ENCODE results near the gene TMEM131. TPM values are rescaled to one million over a fixed set of nuclear protein-coding genes. Genes with fewer than 3 reads are reported as not detected.
"Not testable (repeated sequence)": the region's sequence is repeated elsewhere in the genome, so short reads cannot be mapped to it uniquely, and the experiment has no call there.

TMEM131 gene
- total RNA-seq, 2 experiments from 2014 or later = 17.4 to 32.3 TPM

DNA sequence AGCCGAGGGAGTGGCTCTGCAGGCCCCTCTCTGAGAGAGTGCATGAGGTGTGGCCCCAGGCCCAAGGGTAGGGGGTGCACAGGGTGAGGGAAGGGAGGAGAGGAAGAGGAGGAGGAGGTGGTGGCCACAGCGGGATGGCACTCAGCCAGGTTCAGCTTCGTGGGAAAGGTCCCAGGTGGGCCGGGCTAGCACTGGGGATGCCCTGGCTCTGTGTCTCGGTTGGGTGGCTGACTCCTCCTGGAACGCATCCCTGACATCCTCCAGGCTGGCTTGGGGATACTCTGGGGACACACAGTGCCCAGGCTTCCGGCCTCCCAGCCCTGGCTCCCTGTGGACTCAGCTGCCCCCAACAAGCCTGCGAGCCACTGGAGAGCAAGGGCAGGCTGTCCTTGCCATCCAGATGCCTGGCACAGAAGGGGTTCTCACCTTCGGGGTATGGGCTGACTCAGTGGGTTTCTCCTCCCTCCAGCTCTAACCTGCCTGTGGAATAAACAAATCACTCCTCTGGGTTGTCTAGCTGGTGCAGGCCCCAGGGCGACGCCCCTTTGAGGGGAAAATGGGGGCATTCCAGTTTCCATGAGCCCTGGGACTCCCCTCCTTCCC is 283.0 kb downstream of the TMEM131 start:
- peaks cover 27% of the 10 kb centered on the region for H3K4me1 ChIP-seq (ENCODE audit: insufficient read depth, low read length, poor library complexity, severe bottlenecking)
- H3K79me2 ChIP-seq (ENCODE audit: insufficient read depth, low read depth, low read length) = peaks cover 8% of the 10 kb centered on the region; the same call in 1 of the 2 replicates
- POLR2A ChIA-PET = interaction anchor here (0.5 to 2.3 kb wide), 2 partner anchors 28 to 33 kb away, joined by 3 to 5 read pairs; no protein-coding TSS in a partner anchor
- peak overlapping the region; percentile 69 for H3K4me3 ChIP-seq (ENCODE audit: low read depth, low read length, poor library complexity, severe bottlenecking)
- TF ChIP-seq EZH2phosphoT487 (IDR thresholded peaks at IDR 0.05; ENCODE audit: borderline replicate concordance, low read depth, low read length) (no peak), CTCF (conservative IDR thresholded peaks at IDR 0.05; ENCODE audit: low read length) (no peak)
- peak overlapping the region; percentile 73 for H3K4me2 ChIP-seq (ENCODE audit: low read length)
- intact Hi-C loops (cut with micrococcal nuclease; ENCODE audit: unreplicated experiment) = loop anchor here (5.0 kb wide), 1 partner anchor 675 kb away; no protein-coding TSS in a partner anchor
- BruUV-seq (replicated peaks) = no TSS peak
- CTCF ChIA-PET (ENCODE audit: unreplicated experiment) = interaction anchor here (0.6 kb wide), 1 partner anchor 24 kb away, joined by 3 read pairs; no protein-coding TSS in a partner anchor
- no peaks in the 10 kb centered on the region for H3K9me3 ChIP-seq (ENCODE audit: low read length)
- H3K9me2 ChIP-seq (ENCODE audit: insufficient read depth, low read length) = no peaks in the 10 kb centered on the region
- DNase-seq (ENCODE audit: low spot score) = peak; percentile 11
- H3K36me3 ChIP-seq (ENCODE audit: insufficient read depth, low read length) = no peaks in the 10 kb centered on the region
- peak overlapping the region; percentile 92 for H2AFZ ChIP-seq (ENCODE audit: low read length)
- peak overlapping the region; percentile 20 for H3K27ac ChIP-seq (ENCODE audit: low read depth, low read length, poor library complexity, severe bottlenecking)
- H4K20me1 ChIP-seq (ENCODE audit: insufficient read depth, low read length) = no peaks in the 10 kb centered on the region

DNA sequence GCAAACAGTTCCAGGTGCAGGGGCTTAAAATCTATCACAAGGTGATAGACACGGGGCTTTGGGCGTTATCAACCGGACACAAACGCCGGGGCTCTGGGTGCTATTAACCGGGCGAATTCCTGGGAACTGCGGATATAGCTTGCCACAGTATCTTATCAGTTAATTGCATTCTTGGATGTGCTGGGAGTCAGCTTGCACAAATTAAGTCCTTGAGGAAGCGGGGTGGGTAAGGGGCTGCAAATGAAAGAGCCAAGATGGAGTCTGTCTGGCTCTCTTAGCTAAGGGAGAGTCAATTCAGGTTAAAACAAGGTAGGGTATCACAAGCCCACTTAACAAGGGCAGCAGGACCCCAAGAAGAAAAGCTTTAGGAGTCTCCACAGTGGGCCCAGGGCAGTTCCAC is 283.6 kb downstream of the TMEM131 start:
- H3K36me3 ChIP-seq (ENCODE audit: insufficient read depth, low read length); BruUV-seq (replicated peaks); H3K27ac ChIP-seq (ENCODE audit: low read depth, low read length, poor library complexity, severe bottlenecking); H3K9me3 ChIP-seq (ENCODE audit: low read length); H3K4me3 ChIP-seq (ENCODE audit: low read depth, low read length, poor library complexity, severe bottlenecking); DNase-seq (ENCODE audit: low spot score); H4K20me1 ChIP-seq (ENCODE audit: insufficient read depth, low read length); H2AFZ ChIP-seq (ENCODE audit: low read length); CTCF ChIA-PET (ENCODE audit: unreplicated experiment); H3K9me2 ChIP-seq (ENCODE audit: insufficient read depth, low read length); POLR2A ChIA-PET; H3K79me2 ChIP-seq (ENCODE audit: insufficient read depth, low read depth, low read length): not testable (repeated sequence)
- Histone ChIP-seq H3K4me2 (ENCODE audit: low read length) (peak overlapping the region; percentile 73), H3K4me1 (ENCODE audit: insufficient read depth, low read length, poor library complexity, severe bottlenecking) (peaks cover 26% of the 10 kb centered on the region)
- intact Hi-C loops (cut with micrococcal nuclease; ENCODE audit: unreplicated experiment) = loop anchor here (5.0 kb wide), 1 partner anchor 675 kb away; no protein-coding TSS in a partner anchor

DNA sequence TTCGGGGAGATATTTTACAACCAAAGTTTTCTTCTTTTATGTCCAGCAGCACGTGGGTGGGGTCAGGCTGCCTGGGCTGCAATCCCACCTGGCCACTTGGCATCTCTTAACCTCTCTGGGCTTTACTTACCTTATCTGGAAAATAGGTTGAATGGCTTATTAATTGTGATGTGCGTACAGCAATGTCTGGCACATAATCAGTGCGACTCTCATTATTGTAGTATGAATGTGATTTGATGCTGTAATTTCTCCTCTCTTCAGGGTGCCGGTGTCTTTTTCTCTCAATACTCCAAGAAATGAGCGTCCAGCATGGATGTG is 284.4 kb downstream of the TMEM131 start:
- TF ChIP-seq CTCF (conservative IDR thresholded peaks at IDR 0.05; ENCODE audit: low read length) (no peak), EZH2phosphoT487 (IDR thresholded peaks at IDR 0.05; ENCODE audit: borderline replicate concordance, low read depth, low read length) (no peak)
- H3K36me3 ChIP-seq (ENCODE audit: insufficient read depth, low read length) = no peaks in the 10 kb centered on the region
- no peak overlapping the region for H3K4me3 ChIP-seq (ENCODE audit: low read depth, low read length, poor library complexity, severe bottlenecking)
- peaks cover 26% of the 10 kb centered on the region for H3K4me1 ChIP-seq (ENCODE audit: insufficient read depth, low read length, poor library complexity, severe bottlenecking)
- peaks cover 8% of the 10 kb centered on the region; the same call in 1 of the 2 replicates for H3K79me2 ChIP-seq (ENCODE audit: insufficient read depth, low read depth, low read length)
- no peaks in the 10 kb centered on the region for H3K9me2 ChIP-seq (ENCODE audit: insufficient read depth, low read length)
- CTCF ChIA-PET (ENCODE audit: unreplicated experiment) = no interaction called here
- no peaks in the 10 kb centered on the region for H3K9me3 ChIP-seq (ENCODE audit: low read length)
- H4K20me1 ChIP-seq (ENCODE audit: insufficient read depth, low read length) = no peaks in the 10 kb centered on the region
- H3K27ac ChIP-seq (ENCODE audit: low read depth, low read length, poor library complexity, severe bottlenecking) = no peak overlapping the region
- H2AFZ ChIP-seq (ENCODE audit: low read length) = no peak overlapping the region
- BruUV-seq (replicated peaks) = no TSS peak
- POLR2A ChIA-PET = no interaction called here
- no peak overlapping the region for H3K4me2 ChIP-seq (ENCODE audit: low read length)
- intact Hi-C loops (cut with micrococcal nuclease; ENCODE audit: unreplicated experiment) = loop anchor here (5.0 kb wide), 1 partner anchor 676 kb away; no protein-coding TSS in a partner anchor
- no peak for DNase-seq (ENCODE audit: low spot score)
